ENCODE measurements around the gene AAMP.

Gene AAMP

DNA sequence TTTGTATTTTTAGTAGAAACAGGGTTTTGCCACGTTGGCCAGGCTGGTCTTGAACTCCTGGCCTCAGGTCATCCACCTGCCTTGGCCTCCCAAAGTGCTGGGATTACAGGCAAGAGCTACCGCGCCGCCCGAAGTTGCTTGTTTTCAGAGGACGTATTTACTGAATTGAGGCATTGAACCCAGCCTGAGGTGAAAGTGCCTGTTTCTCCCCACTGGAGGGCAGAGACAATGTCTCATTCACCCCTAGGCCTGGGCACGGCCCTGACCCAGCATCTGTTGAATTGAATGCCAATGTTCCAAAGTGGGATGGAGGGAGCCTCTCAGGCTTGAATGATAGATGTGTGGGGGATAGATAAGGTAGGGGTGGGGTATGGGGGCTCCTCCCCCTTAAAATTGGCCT, 26.9 kb upstream of the AAMP start:
- intact Hi-C loops (cut with DNase I; ENCODE audit: low total_unique reads): no loop called here
- Histone ChIP-seq H3K36me3 (no peaks in the 10 kb centered on the region), H3K27ac (peak overlapping the region; percentile 67 to 99)

DNA sequence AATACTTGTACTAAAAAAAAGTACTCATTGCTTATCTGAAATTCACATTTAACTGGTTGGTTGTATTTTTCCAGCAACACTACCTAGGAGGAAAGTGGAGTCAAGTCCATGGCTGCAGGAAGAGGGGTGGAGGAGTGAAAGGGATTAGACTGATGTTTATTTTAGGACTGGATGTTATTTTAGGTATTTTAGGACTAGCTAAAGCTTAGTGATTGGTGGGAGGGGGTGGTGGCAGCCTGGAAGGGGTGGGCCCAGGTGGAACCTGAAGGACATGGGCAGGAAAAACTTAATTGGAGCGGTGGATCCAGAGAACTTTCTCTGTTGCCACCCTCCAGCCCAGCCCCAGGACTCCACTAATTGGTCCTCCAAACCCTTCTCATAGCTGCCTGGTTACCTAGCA, 26.3 kb upstream of the AAMP start:
- TF ChIP-seq, protein P1, sequence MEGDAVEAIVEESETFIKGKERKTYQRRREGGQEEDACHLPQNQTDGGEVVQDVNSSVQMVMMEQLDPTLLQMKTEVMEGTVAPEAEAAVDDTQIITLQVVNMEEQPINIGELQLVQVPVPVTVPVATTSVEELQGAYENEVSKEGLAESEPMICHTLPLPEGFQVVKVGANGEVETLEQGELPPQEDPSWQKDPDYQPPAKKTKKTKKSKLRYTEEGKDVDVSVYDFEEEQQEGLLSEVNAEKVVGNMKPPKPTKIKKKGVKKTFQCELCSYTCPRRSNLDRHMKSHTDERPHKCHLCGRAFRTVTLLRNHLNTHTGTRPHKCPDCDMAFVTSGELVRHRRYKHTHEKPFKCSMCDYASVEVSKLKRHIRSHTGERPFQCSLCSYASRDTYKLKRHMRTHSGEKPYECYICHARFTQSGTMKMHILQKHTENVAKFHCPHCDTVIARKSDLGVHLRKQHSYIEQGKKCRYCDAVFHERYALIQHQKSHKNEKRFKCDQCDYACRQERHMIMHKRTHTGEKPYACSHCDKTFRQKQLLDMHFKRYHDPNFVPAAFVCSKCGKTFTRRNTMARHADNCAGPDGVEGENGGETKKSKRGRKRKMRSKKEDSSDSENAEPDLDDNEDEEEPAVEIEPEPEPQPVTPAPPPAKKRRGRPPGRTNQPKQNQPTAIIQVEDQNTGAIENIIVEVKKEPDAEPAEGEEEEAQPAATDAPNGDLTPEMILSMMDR (IDR thresholded peaks at IDR 0.05): no peak
- Histone ChIP-seq H3K4me1 (peaks cover 0 to 66% (median 39%) of the 10 kb centered on the region in 4 donors), H3K27me3 (no peaks in the 10 kb centered on the region), H3K27ac (peak overlapping the region; percentile 67 to 99), H3K36me3 (no peaks in the 10 kb centered on the region), H3K4me3 (no peak overlapping the region), H3K9me3 (no peaks in the 10 kb centered on the region)
- DNase-seq: no peak
- intact Hi-C loops (cut with DNase I; ENCODE audit: low total_unique reads): no loop called here

More for the DNA sequence above, 26.9 kb upstream of the AAMP start:
- no peak for DNase-seq
- H3K4me1 ChIP-seq: peaks cover 0 to 63% (median 36%) of the 10 kb centered on the region in 4 donors
- no peaks in the 10 kb centered on the region for H3K9me3 ChIP-seq
- no peaks in the 10 kb centered on the region for H3K27me3 ChIP-seq
- TF ChIP-seq, protein P1 (IDR thresholded peaks at IDR 0.05): no peak
- no peak overlapping the region for H3K4me3 ChIP-seq

DNA sequence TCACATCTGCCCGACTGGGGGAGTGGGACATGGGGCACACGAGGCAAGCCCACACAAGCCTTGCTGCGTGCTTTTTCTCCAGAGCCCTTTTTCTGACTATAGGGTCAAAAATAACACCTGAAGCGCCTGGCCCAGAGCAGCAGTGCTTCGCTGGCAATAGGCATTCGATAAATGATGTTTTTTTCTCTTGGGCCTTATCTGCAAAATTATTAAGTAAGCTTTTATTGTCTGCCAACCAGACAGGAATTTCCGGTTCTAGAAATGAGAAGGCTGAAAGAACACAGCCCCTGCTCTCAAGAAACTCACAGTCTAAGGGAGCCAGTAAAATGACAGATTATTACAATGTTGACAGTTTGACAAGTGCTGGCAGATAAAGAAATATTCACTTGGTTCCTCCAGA, 25.1 kb upstream of the AAMP start:
- DNase-seq: no peak
- intact Hi-C loops (cut with DNase I; ENCODE audit: low total_unique reads): no loop called here
- Histone ChIP-seq H3K27ac (peak overlapping the region; percentile 67 to 99), H3K9me3 (no peaks in the 10 kb centered on the region), H3K4me1 (peaks cover 0 to 74% (median 51%) of the 10 kb centered on the region in 4 donors), H3K4me3 (no peak overlapping the region), H3K27me3 (no peaks in the 10 kb centered on the region), H3K36me3 (no peaks in the 10 kb centered on the region)
- TF ChIP-seq, protein P1 (IDR thresholded peaks at IDR 0.05): no peak

DNA sequence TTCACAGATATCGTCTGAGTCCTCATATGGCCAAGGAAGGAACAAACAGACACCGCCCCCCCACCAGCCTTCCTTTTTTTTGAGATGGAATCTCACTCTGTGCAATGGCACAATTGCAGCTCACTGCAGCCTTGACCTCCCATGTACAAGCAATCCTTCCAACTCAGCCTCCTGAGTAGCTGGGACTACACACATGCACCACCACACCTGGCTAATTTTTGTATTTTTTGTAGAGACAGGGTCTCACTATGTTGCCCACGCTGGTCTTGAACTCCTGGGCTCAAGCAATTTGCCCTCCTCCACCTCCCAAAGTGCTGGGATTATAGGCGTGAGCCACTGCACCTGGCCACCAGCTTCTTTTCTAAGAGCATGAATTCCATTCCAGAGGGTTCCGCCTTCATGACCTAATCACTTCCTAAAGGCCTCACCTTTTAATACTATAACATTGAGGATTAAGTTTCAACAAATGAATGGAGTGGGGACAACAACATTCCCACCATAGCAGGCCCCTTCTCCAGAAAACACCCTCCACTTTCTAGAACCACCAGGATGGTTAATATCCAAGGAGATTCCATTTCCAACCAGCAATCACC, 24.6 kb upstream of the AAMP start:
- no peaks in the 10 kb centered on the region for H3K9me3 ChIP-seq
- H3K27ac ChIP-seq: peak overlapping the region; percentile 67 to 99
- no peak overlapping the region for H3K4me3 ChIP-seq
- TF ChIP-seq, protein P1 (IDR thresholded peaks at IDR 0.05): no peak
- DNase-seq: no peak
- H3K27me3 ChIP-seq: no peaks in the 10 kb centered on the region
- H3K4me1 ChIP-seq: peaks cover 0 to 79% (median 56%) of the 10 kb centered on the region in 4 donors
- intact Hi-C loops (cut with DNase I; ENCODE audit: low total_unique reads): no loop called here
- H3K36me3 ChIP-seq: no peaks in the 10 kb centered on the region

DNA sequence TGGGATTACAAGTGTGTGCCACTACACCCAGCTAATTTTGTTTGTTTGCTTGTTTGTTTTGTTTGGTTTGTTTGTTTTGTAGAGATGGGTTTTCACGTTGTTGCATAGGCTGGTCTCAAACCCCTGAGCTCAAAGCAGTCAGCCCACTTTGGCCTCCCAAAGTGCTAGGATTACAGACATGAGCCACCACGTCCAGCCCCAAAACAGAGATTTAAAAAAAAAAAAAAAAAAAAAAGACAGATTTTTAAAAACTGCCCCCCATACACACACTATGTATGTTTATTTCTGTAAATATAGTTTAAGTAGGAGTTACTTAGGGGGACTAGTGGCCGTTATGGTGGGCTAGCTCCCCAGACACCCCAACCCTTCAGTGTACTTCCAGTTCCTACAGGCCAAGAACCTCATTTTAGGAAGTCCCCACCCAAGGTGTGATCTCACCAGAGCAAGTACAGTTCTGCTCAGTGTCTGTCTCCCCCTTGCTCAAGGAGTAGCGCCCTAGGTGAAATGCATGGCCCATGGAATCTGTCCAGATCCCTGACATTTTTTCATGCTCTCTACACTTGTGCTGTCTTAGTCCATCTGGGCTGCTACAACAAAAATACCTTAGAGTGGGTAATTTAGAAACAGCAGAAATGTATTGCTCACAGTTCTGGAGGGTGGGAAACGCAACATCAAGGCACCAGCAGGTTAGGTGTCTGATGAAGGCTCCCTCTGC, 23.9 kb upstream of the AAMP start:
- peaks cover 0 to 86% (median 62%) of the 10 kb centered on the region in 4 donors for H3K4me1 ChIP-seq
- H3K27ac ChIP-seq: peak overlapping the region; percentile 67 to 99

More for the DNA sequence above, 23.9 kb upstream of the AAMP start:
- Histone ChIP-seq H3K36me3 (no peaks in the 10 kb centered on the region), H3K9me3 (no peaks in the 10 kb centered on the region), H3K27me3 (no peaks in the 10 kb centered on the region), H3K4me3 (no peak overlapping the region)
- DNase-seq: no peak
- intact Hi-C loops (cut with DNase I; ENCODE audit: low total_unique reads): no loop called here
- TF ChIP-seq, protein P1 (IDR thresholded peaks at IDR 0.05): no peak

Measured in tibial artery (tissue), 4 donors.